Kidney (tissue), 14 donors: Measurements from ENCODE around the gene C11orf21. TPM values are rescaled to one million over a fixed set of nuclear protein-coding genes. Genes with fewer than 3 reads are reported as not detected.

Experiments used
- DNase-seq, 5 donors: peaks; one replicate each; pipeline ENCODE4 v3.0.0-alpha.2; 2013 to 2020
- FAIRE-seq: peaks from 2 replicates; lab custom pipeline; 2012; peaks lifted over from hg19 to GRCh38; lab: Jason Lieb, UNC
- H3K27ac ChIP-seq, 2 donors: one replicate each; pipeline ENCODE4 v1.7.0; 2013; ENCODE audit warnings: low read depth in 2 of 2, low read length in 2 of 2, inconsistent platforms in 1 of 2
- H3K27me3 ChIP-seq: one replicate; pipeline ENCODE4 v1.7.1; 2013; ENCODE audit warnings: low read length, inconsistent platforms; ENCODE audit not compliant: control insufficient read depth, insufficient read depth
- H3K36me3 ChIP-seq, 3 donors: one replicate each; pipeline versions ENCODE4 v1.7.0 to v1.7.1; 2013; ENCODE audit warnings: low read length in 3 of 3, control low read depth in 1 of 3, inconsistent platforms in 1 of 3; ENCODE audit not compliant: insufficient read depth in 3 of 3, control insufficient read depth in 2 of 3
- H3K4me1 ChIP-seq, 3 donors: one replicate each; pipeline versions ENCODE4 v1.7.0 to v1.7.1; 2013; ENCODE audit warnings: low read length in 3 of 3, inconsistent platforms in 1 of 3, low read depth in 1 of 3; ENCODE audit not compliant: control insufficient read depth in 2 of 3, insufficient read depth in 2 of 3
- H3K4me3 ChIP-seq, 3 donors: one replicate each; pipeline versions ENCODE4 v1.7.0 to v1.8.1; 2013; ENCODE audit warnings: low read length in 3 of 3, control low read depth in 1 of 3, inconsistent platforms in 1 of 3
- H3K9ac ChIP-seq, 3 donors: one replicate each; pipeline versions ENCODE4 v1.7.0 to v1.7.1; 2013; ENCODE audit warnings: low read length in 3 of 3, control low read depth in 1 of 3, inconsistent platforms in 1 of 3
- H3K9me3 ChIP-seq, 3 donors: one replicate each; pipeline versions ENCODE4 v1.7.0 to v1.7.1; 2013; ENCODE audit warnings: low read length in 3 of 3, control low read depth in 1 of 3, inconsistent platforms in 1 of 3; ENCODE audit not compliant: control insufficient read depth in 2 of 3, insufficient read depth in 1 of 3
- CTCF ChIP-seq: IDR thresholded peaks from 3 replicates; pipeline ENCODE4 v1.5.1; 2012; ENCODE audit warnings: mild to moderate bottlenecking, moderate library complexity, borderline replicate concordance; ENCODE audit not compliant: insufficient read depth; ENCODE audit errors: extremely low read depth
- intact Hi-C: fragments of 100-400 bp; cut with DNase I; formaldehyde crosslinking; loops from one replicate; pipeline ENCODE4 v1.11.1; 2022
- polyA plus RNA-seq: library from polyadenylated mRNA; stranded (reverse); fragments of 350-450 nt; fragmentation: Illumina TruSeq; extraction: RNeasy Lipid Tissue Mini Kit (QIAGEN cat#74804); gene quantifications from one replicate; pipeline ENCODE4 v1.2.3, GENCODE V29; 2014; ENCODE audit warnings: low read depth, low replicate concordance; ENCODE audit not compliant: insufficient read depth
- total RNA-seq: library from RNA; stranded (reverse); fragmentation: NEBNext Ultra II Directional; extraction: Animal tissue kit (Norgen Biotek cat#: 25700); gene quantifications from one replicate; pipeline ENCODE4 v1.2.1, GENCODE V29; 2021
- donor health status: control.
- donor health status: control.
- donor health status: control.
- donor health status: control.
- donor health status: control.
- donor health status: DM: yes; HTN: yes; CAD: no.
- donor health status: Normal renal cell carcinoma (clear cell type).

The C11orf21 gene
- total and polyA plus RNA-seq, 2 donors from 2014 or later, result 0.17 to 4.9 TPM

DNA sequence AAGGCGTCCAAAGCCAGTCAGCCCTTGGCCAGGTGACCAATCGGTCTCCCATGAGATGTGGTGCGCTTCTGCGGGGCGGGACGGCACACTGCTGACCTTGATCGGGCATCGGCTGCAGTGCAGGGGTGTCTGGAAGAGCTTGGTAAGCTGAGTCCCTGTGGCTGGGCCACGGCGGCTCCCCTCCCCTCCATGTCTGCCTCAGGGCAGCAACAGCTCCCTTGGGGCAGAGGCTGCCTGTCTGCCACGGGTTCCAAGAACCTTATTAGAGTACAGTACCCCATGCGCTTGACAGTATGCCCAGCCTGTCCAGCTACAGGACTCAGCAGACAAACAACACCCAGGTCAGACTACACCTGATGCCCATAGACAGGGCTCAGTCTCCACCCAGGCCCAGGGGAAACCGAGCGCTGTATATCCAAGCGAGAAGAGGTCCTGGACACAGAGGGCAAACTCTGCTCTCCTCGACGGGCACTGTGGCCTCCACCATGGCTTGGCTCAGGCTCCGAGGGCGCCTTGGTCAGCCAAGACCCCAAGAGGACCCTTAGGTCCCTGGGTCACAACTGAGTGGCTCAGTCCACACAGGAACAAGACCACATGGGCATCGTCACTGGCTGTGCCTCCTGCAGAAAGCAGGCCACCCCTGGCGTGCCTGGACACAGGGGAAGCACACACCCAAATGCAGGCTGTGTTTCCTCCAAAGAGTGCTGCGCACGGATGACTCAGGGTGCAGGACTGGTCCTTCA is 19.0 kb upstream of the C11orf21 start:
- H3K4me1 ChIP-seq, result no peaks in the 10 kb centered on the region
- peak in 1 of 5 donors; percentile 71 for DNase-seq
- H3K4me3 ChIP-seq, result no peak overlapping the region
- H3K36me3 ChIP-seq, result no peaks in the 10 kb centered on the region
- no peak for FAIRE-seq
- H3K27me3 ChIP-seq, result no peaks in the 10 kb centered on the region
- intact Hi-C loops, result no loop called here
- no peak for TF ChIP-seq CTCF
- H3K9me3 ChIP-seq, result no peaks in the 10 kb centered on the region
- no peak overlapping the region for H3K27ac ChIP-seq
- no peak overlapping the region for H3K9ac ChIP-seq

DNA sequence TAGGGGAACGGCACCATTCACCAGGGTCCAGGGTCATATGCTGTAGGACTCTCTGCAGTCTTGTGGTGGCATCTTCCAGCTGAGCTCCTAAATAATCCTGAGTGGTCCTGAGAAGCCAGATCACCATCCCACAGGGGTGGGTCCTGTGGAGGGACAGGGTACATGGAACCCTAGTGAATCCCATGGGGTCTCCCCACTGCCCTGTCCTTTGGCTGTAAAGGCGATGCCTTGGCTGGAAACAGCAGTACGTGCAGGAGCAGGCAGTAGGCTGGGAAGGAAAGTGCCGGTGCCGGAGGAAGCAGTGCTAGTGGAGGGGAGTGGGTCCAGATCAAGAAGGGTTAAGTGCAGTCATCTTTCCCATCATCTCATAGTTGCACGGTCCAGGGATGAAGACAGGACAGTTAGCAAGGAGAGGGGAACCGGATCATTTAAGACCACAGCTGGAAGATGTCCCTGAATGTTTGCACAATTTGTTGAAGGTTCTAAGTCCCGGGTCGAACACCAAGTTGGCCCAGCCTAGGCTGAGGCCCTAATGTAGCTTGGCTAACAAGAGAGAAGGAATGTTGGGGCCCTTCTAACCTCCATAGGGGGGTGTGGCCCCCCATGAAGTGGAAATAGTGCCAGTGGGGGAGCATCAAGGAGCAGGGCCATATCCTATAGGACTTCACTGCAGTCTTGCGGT is 18.2 kb upstream of the C11orf21 start:
- FAIRE-seq, result no peak
- Histone ChIP-seq H3K36me3 (no peaks in the 10 kb centered on the region), H3K9ac (no peak overlapping the region), H3K4me3 (no peak overlapping the region), H3K27me3 (no peaks in the 10 kb centered on the region), H3K4me1 (no peaks in the 10 kb centered on the region), H3K27ac (no peak overlapping the region), H3K9me3 (no peaks in the 10 kb centered on the region)
- no peak for DNase-seq
- intact Hi-C loops, result no loop called here
- TF ChIP-seq CTCF, result no peak

DNA sequence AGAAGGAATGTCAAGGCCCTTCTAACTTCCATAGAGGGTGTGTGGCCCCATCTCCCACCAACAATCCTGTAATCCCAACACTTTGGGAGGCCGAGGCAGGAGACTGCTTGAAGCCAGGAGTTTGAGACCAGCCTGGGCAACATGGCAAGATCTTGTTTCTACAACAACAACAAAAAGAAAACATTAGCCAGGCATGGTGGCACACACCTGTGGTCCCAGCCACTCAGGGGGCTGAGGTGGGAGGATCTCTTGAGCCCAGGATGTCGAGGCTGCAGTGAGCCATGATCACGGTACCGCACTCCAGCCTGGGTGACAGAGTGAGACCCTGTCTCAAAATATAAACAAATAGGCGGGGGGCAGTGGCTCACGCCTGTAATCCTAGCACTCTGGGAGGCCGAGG is 17.0 kb upstream of the C11orf21 start:
- Histone ChIP-seq H3K9me3 (no peaks in the 10 kb centered on the region), H3K27me3 (no peaks in the 10 kb centered on the region), H3K27ac (no peak overlapping the region), H3K4me3 (no peak overlapping the region), H3K9ac (no peak overlapping the region), H3K36me3 (no peaks in the 10 kb centered on the region), H3K4me1 (peaks cover 0 to 5% (median 3%) of the 10 kb centered on the region in 3 donors)
- no peak for TF ChIP-seq CTCF
- FAIRE-seq (no peak), DNase-seq (no peak)
- intact Hi-C loops, result no loop called here
